Right ventricle myocardium inferior (tissue), 1 donor: ENCODE measurements around the gene F5. TPM values are rescaled to one million over a fixed set of nuclear protein-coding genes. Genes with fewer than 3 reads are reported as not detected.
"Not testable (repeated sequence)": the region's sequence is repeated elsewhere in the genome, so short reads cannot be mapped to it uniquely, and the experiment has no call there.

ENCODE experiments used
- ATAC-seq: fragments of 200-7000 bp; cut with Tn5 transposase; one replicate; pipeline ENCODE4 v1.9.1; 2020; ENCODE audit warnings: mild to moderate bottlenecking, moderate library complexity
- DNase-seq: peaks from one replicate; pipeline ENCODE4 v3.0.0; 2021; ENCODE audit errors: missing footprints
- intact Hi-C: fragments of 100-400 bp; cut with DNase I; formaldehyde crosslinking; loops from one replicate; pipeline ENCODE4 v1.11.0; 2022
- total RNA-seq: library from RNA; stranded (reverse); fragmentation: NEBNext Ultra II Directional; extraction: Animal tissue kit (Norgen Biotek cat#: 25700); gene quantifications from one replicate; pipeline ENCODE4 v1.2.1, GENCODE V29; 2021
- donor health status: DM: no; HTN: yes; CAD: no; lungs with severe emphysema.

The F5 gene
- total RNA-seq, 1 donor from 2014 or later: 16.6 TPM

DNA sequence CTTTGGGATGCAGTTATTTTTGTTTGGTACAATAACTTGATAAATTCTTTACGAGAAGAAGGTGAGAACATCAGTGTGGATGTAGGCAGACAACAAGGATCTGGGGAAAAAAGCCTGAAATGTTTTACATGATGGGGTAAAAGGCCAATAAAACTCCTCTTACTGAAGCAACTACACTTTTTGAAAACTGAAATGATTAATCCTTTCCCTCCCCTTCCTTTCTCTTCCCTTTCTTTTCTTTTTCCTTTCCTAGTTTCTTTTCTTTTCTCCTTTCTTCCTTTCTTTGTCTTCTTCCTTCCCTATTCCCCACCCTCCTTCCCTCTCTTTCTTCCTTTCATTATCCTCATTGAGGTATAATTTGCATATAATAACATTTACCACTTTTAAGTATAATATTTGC lies 24.6 kb downstream of the F5 start:
- DNase-seq: no peak
- intact Hi-C loops: no loop called here

GRCh38 chr1:169557131-169557530 lies 29.1 kb downstream of the F5 start:
- intact Hi-C loops: no loop called here
- DNase-seq: no peak
- no peak for ATAC-seq

More for the DNA sequence above, 24.6 kb downstream of the F5 start:
- no peak for ATAC-seq

- no peak for DNase-seq
- ATAC-seq: no peak
- intact Hi-C loops: loop anchor here (2.0 kb wide), 1 partner anchor 163 kb away; no protein-coding TSS in a partner anchor
Observed at GRCh38 chr1:169550294-169550693, 36.0 kb downstream of the F5 start.

DNA sequence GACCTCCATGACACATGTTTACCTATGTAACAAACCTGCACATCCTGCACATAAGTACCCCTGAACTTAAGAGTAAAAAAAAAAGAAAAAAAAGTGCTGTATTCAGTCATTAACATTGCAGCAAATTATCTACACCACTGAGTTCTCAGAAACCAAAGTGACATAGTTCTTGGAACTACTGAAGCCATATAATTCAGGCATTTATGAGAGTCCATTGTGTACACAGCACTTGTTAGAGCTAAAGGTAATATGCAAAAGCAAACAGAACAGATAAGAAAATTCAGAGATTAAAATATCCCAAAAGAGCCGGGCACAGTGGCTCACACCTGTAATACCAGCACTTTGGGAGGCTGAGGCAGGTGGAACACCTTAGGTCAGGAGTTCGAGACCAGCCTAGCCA lies 38.0 kb downstream of the F5 start:
- DNase-seq: no peak
- intact Hi-C loops: loop anchor here (5.0 to 10.0 kb wide), 2 partner anchors 259 to 943 kb away; no protein-coding TSS in a partner anchor
- ATAC-seq: no peak

DNA sequence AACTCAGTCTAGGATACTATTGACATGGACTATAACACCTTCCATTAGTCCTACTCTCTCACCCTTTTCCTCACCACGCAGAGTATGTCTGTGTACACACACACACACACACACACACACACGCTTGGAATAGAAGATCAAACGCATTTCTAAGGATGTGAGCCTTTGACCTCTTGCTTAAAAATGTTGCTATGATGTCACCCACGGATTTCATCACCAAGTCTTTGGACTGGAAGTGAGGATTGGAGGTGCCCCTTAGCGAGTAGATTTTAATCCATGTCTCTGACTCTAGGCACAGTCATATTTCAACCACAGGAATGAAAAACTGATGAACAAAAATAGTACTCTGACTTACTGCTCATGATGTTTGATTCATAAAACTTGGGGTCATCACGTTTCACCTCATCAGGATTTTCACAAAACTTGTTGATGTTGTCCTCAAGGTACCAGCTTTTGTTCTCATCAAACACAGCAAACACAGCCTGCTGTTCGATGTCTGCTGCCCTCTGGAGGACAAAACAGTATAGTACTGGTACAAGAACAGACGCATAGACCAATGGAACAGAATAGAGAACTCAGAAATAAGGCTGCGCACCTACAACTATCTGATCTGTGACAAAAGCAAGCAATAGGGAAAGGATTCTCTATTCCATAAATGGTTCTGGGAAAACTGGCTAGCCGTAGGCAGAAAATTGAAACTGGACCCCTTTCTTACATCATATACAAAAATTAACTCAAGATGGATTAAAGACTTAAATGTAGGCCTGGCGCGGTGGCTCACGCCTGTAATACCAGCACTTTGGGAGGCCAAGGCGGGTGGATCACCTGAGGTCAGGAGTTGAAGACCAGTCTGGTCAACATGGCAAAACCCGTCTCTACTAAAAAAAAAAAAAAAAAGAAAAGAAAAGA lies 39.9 kb downstream of the F5 start:
- DNase-seq (no peak), ATAC-seq (peak; percentile 73)
- intact Hi-C loops: loop anchor here (2.0 to 10.0 kb wide), 3 partner anchors 82 to 942 kb away; no protein-coding TSS in a partner anchor

GRCh38 chr1:169545472-169545871 lies 40.8 kb downstream of the F5 start:
- DNase-seq: no peak
- no peak for ATAC-seq
- intact Hi-C loops: loop anchor here (5.0 to 10.0 kb wide), 2 partner anchors 262 to 941 kb away; no protein-coding TSS in a partner anchor

GRCh38 chr1:169538998-169539871 lies 47.0 kb downstream of the F5 start:
- intact Hi-C loops: no loop called here
- ATAC-seq (no peak), DNase-seq (no peak)

GRCh38 chr1:169534653-169535052 lies 51.6 kb downstream of the F5 start:
- intact Hi-C loops: no loop called here
- no peak for DNase-seq

GRCh38 chr1:169533528-169534190 lies 52.6 kb downstream of the F5 start:
- intact Hi-C loops, ATAC-seq: not testable (repeated sequence)

More at GRCh38 chr1:169534653-169535052, 51.6 kb downstream of the F5 start:
- ATAC-seq: no peak

GRCh38 chr1:169530448-169530847 lies 55.8 kb downstream of the F5 start:
- DNase-seq (no peak), ATAC-seq (no peak)
- intact Hi-C loops: no loop called here

More at GRCh38 chr1:169533528-169534190, 52.6 kb downstream of the F5 start:
- not testable (repeated sequence) for DNase-seq

GRCh38 chr1:169529068-169529642 lies 57.1 kb downstream of the F5 start:
- intact Hi-C loops: no loop called here
- ATAC-seq: no peak
- no peak for DNase-seq

- DNase-seq (no peak), ATAC-seq (no peak)
- intact Hi-C loops: no loop called here
Observed at GRCh38 chr1:169528215-169529067, 57.8 kb downstream of the F5 start.

DNA sequence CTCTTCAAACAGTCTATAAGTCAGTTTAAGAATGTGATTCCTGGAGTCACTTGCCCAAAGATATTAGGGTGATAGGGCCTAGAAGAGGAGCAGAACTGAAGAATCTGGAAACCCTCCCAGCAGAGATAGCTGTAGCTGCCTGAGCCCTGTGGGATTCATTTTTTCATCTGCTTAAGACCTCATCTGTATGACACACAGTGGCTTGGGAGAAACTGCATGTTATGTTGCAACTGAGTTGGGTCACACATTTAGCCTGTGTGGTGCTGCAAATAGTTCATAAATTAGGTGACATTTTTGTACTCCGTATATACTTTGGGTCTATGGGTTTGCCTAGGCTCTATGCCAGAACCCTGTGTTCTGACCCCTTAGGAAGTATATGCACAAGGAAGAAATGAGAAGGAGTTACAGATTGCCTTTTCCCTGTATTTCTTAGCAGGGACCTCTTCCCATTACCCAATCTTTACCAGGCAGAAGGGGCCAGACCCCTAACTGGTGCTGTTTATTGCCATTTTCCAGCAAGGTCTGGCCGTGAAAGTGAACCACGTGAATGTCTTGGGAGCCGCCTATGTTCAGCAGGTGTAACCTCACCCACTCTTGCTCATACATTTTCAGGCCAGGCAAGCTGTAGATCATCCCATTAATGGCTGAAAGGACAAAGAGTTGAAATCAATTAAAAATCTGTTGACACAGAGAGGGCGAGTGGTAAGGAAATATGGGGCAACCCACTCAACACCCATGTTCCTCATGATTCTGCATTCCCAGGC lies 58.6 kb downstream of the F5 start:
- intact Hi-C loops: no loop called here
- DNase-seq (no peak), ATAC-seq (peak; percentile 72)

DNA sequence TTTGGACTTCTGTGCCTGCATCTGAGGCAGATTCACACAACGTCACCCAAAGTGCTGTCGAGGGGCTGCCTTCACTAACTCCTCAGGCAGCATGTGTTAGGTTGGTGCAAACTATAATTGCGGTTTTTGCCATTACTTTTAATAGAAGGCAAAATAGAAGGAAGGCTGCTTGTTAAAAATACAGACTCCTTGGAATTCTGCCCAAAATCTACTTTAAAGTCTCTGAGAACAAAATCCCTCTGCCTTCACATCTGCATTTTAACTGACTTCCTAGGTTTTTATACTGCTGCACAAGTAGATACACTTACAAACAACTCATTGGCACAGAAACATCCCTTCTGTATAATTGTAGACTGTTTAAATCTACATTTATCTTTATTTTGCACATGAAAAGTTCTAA lies 59.3 kb downstream of the F5 start:
- DNase-seq (no peak), ATAC-seq (no peak)
- intact Hi-C loops: no loop called here

DNA sequence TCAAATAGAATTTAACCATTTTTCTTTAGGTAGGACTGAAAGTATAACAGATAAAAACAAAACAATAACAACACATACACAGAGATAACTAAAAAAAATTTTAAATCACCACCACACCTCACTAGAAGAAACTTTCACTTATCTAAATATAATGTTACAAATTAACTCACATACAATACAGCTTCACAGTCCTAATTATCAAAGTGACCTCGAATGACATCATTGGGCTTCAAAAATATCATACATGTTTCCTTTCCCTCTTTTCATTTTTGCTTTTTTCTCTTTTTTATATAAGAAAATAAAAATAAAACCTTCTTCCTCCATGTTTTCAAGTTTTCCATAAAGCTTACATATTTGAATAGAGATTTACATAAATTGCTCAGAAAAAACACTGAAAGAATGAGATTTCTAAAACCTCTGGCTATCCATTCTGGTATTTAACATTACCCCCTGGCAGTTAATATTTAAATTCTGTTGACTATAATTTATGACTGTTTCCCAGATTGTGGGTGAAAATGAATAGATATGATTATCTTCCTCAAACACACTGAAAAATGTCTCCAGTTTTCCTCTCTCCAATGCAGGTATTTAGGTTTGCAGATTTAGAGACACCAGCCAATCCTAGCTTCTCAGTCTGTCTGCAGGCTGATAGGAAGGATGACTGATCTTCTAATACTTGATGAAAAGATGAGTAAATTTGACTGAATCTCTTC lies 60.0 kb downstream of the F5 start:
- intact Hi-C loops: no loop called here
- DNase-seq (no peak), ATAC-seq (no peak)

- DNase-seq: no peak
- intact Hi-C loops: no loop called here
- no peak for ATAC-seq
Observed at GRCh38 chr1:169525391-169525790, 60.9 kb downstream of the F5 start.
